H1 (cell line): ENCODE data around the gene SYNGR4. TPM values are rescaled to one million over a fixed set of nuclear protein-coding genes. Genes with fewer than 3 reads are reported as not detected.

Experiments used
- CHD2 ChIP-seq: IDR thresholded peaks from 2 replicates; pipeline ENCODE4 v1.6.1; 2012; ENCODE audit warnings: low read length, improper control_type of control experiment
- CREB1 ChIP-seq: IDR thresholded peaks from 2 replicates; pipeline ENCODE4 v1.6.1; 2012; ENCODE audit warnings: inconsistent platforms
- SP1 ChIP-seq: IDR thresholded peaks from 2 replicates; pipeline ENCODE4 v1.6.1; 2011; ENCODE audit warnings: low read depth, low read length
- TEAD4 ChIP-seq: IDR thresholded peaks from 2 replicates; pipeline ENCODE4 v1.6.1; 2012; ENCODE audit warnings: low read depth, low read length, inconsistent platforms, mixed read lengths
- polyA plus RNA-seq, 7 experiments: library from polyadenylated mRNA; depleted of rRNA in 3 of 7; stranded (reverse) in 5 of 7; unstranded in 2 of 7; fragments of >200 nt in 5 of 7; fragments of 200-250 nt in 2 of 7; gene quantifications; 1 replicate in 5 of 7; 2 replicates in 1 of 7; 4 replicates in 1 of 7; pipeline versions ENCODE4 v1.2.1 to v1.2.3, GENCODE V29; 2011 to 2013; ENCODE audit warnings: missing spikeins in 2 of 7, mixed read lengths in 2 of 7
- total RNA-seq: library from RNA; stranded (reverse); fragmentation: NEBNext Ultra II Directional; extraction: Animal tissue kit (Norgen Biotek cat#: 25700); gene quantifications from 2 replicates; pipeline ENCODE4 v1.2.1, GENCODE V29; 2021

SYNGR4 gene
- total and polyA plus RNA-seq, 2 of the 8 experiments (the other 6 are each of a cell fraction or from before 2014, with no cell fraction given) = 0.41 TPM; not detected in 1

DNA sequence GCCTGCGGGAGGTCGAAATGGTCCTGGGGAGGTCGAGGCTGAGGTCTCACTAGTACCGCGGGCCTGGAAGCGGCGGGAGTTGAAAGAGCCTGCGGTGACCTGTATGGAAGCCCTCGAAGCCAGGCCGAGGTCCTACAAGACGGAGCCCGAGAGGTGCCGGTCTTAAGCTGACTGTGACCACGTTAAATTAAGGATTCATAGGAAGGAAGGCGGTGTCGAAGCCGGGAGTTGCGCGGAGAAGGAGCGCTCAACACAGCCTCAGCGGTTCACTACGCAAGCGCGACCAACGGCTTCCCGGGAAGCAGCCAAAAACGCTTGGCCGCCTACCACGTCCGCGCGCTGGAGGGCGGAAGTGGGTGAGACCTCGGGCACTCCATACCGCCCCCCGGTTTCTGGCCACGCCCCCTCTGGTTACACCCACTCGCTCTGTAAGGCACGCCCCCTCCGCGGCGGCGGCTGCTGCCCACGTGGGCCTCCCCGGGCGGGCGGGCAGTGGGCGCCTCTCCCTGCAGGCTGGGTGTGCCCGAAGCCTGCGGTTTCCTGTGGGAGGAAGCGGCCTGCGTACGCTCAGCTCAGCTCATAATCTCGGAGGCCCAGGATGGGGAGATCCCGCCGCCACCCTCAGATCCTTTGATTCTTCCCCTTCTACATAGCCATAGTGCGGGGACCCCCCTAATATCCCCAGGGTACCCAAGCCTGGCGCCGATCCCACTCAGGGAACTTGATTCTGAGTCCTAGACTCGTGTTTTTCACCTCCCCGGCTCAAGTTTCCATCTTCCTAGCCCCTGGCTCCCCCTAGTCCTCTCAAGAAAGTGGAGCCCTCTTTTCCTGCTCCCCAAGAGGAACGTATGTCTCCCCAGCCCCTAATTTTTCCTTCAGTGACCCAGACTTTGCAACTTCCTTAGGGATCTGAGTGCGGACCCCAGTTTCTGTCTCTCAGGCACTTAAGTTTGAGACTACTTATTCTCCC is 42.3 kb upstream of the SYNGR4 start (continued):
- TF ChIP-seq SP1 (peak; percentile 48; the same call in 1 of the 2 replicates), TEAD4 (no peak), CHD2 (no peak), CREB1 (0 out of 2 replicates have a peak, but pooled peaks have one; percentile 9)
